H1 (cell line): ENCODE results near the gene TMEM179B. TPM values are rescaled to one million over a fixed set of nuclear protein-coding genes. Genes with fewer than 3 reads are reported as not detected.

ENCODE experiments used
- FOSL1 ChIP-seq: IDR thresholded peaks from 2 replicates; pipeline ENCODE4 v1.6.1; 2011; ENCODE audit warnings: mild to moderate bottlenecking, low read depth, low read length, moderate library complexity; ENCODE audit not compliant: insufficient read depth
- KDM4A ChIP-seq: IDR thresholded peaks from one replicate; pipeline ENCODE4 v1.7.1; 2012; ENCODE audit warnings: low read depth, mild to moderate bottlenecking, moderate library complexity, low read length, inconsistent platforms; ENCODE audit not compliant: severe bottlenecking
- SAP30 ChIP-seq: fragments of 300-600 bp; sonication (generic); IDR thresholded peaks from 2 replicates; pipeline ENCODE4 v1.7.1; 2012; ENCODE audit warnings: low read length, moderate library complexity, mild to moderate bottlenecking, inconsistent platforms; ENCODE audit not compliant: insufficient read depth, insufficient replicate concordance
- TAF7 ChIP-seq: optimal IDR thresholded peaks from 2 replicates; pipeline ENCODE3; 2011; ENCODE audit warnings: low read depth, mild to moderate bottlenecking, inconsistent platforms, low read length, moderate library complexity, borderline replicate concordance
- polyA plus RNA-seq, 7 experiments: library from polyadenylated mRNA; depleted of rRNA in 3 of 7; stranded (reverse) in 5 of 7; unstranded in 2 of 7; fragments of >200 nt in 5 of 7; fragments of 200-250 nt in 2 of 7; gene quantifications; 1 replicate in 5 of 7; 2 replicates in 1 of 7; 4 replicates in 1 of 7; pipeline versions ENCODE4 v1.2.1 to v1.2.3, GENCODE V29; 2011 to 2013; ENCODE audit warnings: missing spikeins in 2 of 7, mixed read lengths in 2 of 7
- total RNA-seq: library from RNA; stranded (reverse); fragmentation: NEBNext Ultra II Directional; extraction: Animal tissue kit (Norgen Biotek cat#: 25700); gene quantifications from 2 replicates; pipeline ENCODE4 v1.2.1, GENCODE V29; 2021

The TMEM179B gene
- total and polyA plus RNA-seq, 2 of the 8 experiments (the other 6 are each of a cell fraction or from before 2014, with no cell fraction given), result 18.6 to 62.2 TPM

- no peak for TF ChIP-seq KDM4A
- TF ChIP-seq TAF7, result no peak
- TF ChIP-seq FOSL1, result no peak
- TF ChIP-seq SAP30, result no peak
Observed at GRCh38 chr11:62811659-62812058, 24.5 kb downstream of the TMEM179B start (continued).
